Measurements from ENCODE around the gene RARB. TPM values are rescaled to one million over a fixed set of nuclear protein-coding genes. Genes with fewer than 3 reads are reported as not detected.

The RARB gene
- total and polyA plus RNA-seq, 9 of the 15 experiments (the other 6 are each of a cell fraction or from before 2014, with no cell fraction given) = 0.15 to 1.3 (median 0.27) TPM

GRCh38 chr3:25463836-25464418 is 35.9 kb downstream of the RARB start (continued):
- no peak for TF ChIP-seq MGA (IDR thresholded peaks at IDR 0.05)
- no peak for TF ChIP-seq MXD1 (CRISPR knock-in tag; IDR thresholded peaks at IDR 0.05; ENCODE audit: borderline replicate concordance, poor library complexity, severe bottlenecking)
- TF ChIP-seq FOXK1 (CRISPR knock-in tag; IDR thresholded peaks at IDR 0.05; ENCODE audit: borderline replicate concordance) = no peak

Data from K562 (cell line).